GM21528 (cell line): ENCODE measurements around the gene SORCS2.

Experiments used
- ATAC-seq: cut with Tn5 transposase; IDR thresholded peaks from one replicate; pipeline ENCODE4 v1.9.1; 2021; ENCODE audit warnings: mild to moderate bottlenecking, moderate library complexity; ENCODE audit not compliant: unreplicated experiment, low FRiP score

The SORCS2 gene

GRCh38 chr4:7755561-7755960, 563.2 kb downstream of the SORCS2 start:
- ATAC-seq: no peak

- no peak for ATAC-seq
These were observed 563.7 kb downstream of the SORCS2 start for GRCh38 chr4:7756071-7756470.

- no peak for ATAC-seq
These were observed 564.4 kb downstream of the SORCS2 start for GRCh38 chr4:7756561-7757355.

GRCh38 chr4:7757501-7758471, 565.4 kb downstream of the SORCS2 start:
- ATAC-seq: no peak

- no peak for ATAC-seq
These were observed 566.1 kb downstream of the SORCS2 start for GRCh38 chr4:7758476-7758875.

GRCh38 chr4:7759216-7759615, 566.9 kb downstream of the SORCS2 start:
- no peak for ATAC-seq

DNA sequence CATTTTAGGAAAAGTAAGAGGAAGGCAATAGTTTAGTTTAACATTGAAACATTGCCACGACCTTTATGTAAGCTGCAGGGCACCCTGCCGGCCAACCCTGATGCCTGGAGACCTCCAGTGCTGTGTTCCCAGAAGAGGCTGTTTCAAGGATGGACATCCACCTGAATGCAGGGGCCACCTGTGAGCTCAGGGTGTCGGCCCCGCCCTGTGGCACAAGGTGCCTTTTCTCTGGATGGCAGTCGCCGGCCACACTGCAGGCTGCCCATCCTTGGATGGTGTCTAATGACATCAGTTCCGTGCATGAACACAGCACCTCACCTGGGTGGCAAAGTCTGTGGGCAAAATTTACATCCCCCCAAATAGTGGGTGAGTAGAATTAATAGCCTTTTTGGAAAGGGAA, 567.3 kb downstream of the SORCS2 start:
- ATAC-seq: no peak

DNA sequence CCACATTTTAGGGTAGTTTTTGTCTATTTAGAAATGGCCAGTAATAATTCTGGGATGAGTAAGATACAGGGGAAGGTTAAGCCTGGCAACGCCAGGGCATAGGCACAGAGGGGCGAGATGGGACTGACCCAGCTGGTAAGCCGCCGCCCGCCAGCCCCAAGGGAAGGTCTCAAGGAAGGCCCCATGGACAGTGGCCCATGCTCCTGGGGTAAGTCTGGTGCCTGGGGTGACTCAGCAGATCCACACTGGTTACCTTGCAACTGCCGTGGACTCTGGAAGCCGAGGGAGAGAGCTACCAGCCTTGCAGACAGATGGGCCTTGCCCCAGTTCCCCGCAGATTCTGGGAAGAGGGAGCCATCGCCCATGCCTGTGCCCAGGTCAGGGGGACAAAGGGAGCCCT, 567.9 kb downstream of the SORCS2 start:
- no peak for ATAC-seq

- ATAC-seq: no peak
These were observed 568.4 kb downstream of the SORCS2 start for GRCh38 chr4:7760706-7761105.

DNA sequence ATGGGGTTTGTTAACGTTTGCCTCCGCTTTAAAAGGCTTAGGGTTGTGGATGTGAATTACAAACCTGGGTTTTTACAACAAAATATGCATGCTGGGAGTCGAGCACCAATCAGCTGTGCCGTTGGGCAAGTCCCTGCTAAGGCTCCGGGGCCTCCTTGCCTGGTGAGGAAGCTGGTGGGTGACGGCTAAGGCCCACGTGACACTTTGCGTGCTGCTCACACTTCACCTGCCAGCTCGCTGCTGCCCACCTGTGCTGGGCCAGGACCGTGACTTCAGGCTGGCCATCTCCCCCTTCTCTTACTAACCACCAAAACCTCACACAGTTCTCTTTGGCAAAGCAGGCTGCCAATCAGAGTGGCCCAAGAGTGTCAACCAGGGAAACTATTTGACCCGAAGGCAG, 569.0 kb downstream of the SORCS2 start:
- no peak for ATAC-seq

GRCh38 chr4:7761720-7762119, 569.4 kb downstream of the SORCS2 start:
- ATAC-seq: peak; percentile 81

- no peak for ATAC-seq
These were observed 570.2 kb downstream of the SORCS2 start for GRCh38 chr4:7762376-7763030.

DNA sequence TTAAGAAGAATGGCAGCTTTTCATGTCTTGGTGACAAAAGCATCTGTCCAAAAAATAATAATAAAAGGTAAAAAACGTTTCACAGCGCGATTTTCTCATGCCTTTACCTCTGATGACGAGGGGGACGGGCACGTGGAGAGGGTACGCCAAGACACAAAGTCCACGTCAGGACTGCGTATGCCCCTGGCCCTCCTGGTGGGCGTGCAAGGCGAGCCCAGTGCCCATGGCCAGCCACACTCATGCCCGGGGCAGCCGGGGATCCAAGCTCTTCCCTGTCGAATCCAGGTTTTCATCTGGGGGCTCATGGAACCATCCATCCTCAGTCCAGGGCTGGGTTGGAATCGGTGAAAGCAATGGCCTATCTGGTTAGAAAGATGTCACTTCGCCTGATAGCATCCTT, 570.8 kb downstream of the SORCS2 start:
- ATAC-seq: no peak

DNA sequence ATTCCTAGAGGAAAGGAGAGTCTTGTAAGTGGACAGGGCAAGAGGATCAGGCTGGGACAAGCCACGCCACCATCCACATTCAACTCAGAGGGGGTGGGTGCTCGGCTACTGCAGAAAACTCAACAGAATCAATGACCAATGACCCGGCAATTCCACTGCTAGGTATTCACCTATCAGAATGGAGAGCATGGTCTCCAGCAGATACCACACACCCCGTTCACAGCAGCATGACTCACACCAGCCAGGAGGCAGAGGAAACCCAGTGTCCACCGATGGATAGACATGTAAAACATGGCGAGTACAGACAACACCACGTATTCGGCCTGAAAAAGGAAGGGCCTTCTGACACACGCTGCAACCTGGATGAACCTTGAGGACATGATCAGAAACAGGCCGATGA, 571.5 kb downstream of the SORCS2 start:
- ATAC-seq: no peak

DNA sequence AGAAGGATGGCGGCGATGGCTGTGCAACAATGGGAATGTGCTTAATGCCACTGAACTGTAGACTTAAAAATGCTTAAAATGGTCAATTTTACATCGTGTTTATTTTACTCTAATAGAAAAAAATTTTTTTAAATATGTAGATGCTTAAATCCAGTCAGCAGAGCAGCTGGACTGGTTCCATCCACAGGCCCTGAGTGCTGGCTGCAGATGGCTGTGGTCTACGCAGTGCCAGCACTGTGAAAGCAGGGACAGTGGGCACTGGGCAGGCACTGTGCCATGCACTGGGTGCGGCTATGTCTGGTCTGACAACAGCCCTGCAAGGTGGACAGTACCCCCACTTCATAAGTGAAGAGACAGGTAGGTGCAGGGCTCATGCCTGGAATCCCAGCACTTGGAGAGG, 572.1 kb downstream of the SORCS2 start:
- ATAC-seq: no peak

DNA sequence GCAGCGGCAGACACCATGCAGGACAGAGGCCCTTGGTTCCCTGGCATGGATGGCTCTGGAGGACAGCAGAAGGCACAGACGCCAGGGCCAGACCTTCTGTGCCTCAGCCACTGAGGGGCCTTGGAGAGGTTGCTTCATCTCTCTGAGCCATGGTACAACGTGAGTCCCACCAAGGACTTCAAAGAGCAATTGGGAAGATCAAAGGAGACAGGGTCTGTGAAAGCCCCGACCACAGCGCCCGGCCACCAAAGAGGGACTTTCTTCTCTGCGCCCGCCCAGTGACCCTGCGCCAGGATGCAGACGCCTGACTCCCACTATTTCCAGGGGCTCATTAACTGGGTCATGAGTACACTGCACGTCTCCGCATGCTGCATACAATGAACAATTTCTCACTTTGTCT, 573.3 kb downstream of the SORCS2 start:
- ATAC-seq: no peak

DNA sequence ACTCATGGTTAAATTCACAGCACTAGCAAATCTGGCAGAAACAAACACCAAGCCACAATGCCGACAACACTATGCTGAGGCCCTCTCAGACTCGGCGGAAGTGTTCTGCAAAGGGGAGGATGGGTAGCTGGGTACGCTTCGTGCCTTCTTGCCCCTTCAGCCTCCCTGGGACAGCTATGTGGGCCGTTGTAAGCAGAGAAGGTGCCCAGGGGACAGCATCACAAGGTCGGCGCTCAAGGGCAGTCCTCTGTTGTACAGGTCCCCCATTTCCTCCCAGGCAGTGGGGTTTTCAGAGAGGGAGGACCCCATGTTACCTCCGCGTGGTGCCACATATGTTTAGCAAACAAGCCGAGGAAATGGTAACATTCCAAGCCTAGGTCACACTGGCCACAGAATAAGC, 573.7 kb downstream of the SORCS2 start:
- no peak for ATAC-seq

GRCh38 chr4:7766661-7767345, 574.5 kb downstream of the SORCS2 start:
- ATAC-seq: no peak

DNA sequence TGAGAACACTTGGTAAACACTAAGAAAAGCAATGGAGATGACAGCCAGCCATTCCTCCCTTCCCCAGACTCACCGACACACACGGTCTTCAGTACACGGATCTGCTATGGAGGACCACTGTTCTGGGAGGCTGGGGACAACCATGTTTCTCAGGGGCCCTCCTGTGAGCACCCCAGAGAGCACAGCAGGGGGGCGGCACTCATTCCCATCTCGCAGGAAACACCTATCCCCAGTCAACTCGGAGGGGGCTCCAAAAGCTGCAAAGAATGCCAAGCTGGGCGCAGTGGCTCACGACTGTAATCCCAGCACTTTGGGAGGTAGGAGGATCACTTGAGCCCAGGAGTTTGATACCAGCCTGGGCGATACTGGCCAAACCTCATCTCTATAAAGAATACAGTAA, 575.2 kb downstream of the SORCS2 start:
- ATAC-seq: no peak

DNA sequence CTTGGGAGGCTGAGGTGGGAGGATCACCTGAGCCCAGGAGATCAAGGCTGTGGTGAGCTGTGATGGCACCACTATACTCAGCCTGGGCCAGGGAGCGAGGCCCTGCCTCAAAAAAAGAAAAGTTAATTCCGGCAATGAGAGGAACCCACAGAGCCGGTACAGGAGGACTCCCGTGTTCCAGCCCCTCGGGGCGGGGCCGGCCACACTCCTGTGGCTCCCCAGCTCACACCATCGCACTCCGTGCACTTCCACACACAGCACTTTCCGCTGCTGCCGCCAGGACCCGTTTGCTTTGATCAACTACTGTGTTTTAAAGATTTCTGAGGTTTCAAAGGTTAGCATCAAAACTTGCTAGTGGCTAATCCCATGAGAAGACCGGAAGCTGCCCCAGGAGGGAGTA, 575.6 kb downstream of the SORCS2 start:
- ATAC-seq: no peak

DNA sequence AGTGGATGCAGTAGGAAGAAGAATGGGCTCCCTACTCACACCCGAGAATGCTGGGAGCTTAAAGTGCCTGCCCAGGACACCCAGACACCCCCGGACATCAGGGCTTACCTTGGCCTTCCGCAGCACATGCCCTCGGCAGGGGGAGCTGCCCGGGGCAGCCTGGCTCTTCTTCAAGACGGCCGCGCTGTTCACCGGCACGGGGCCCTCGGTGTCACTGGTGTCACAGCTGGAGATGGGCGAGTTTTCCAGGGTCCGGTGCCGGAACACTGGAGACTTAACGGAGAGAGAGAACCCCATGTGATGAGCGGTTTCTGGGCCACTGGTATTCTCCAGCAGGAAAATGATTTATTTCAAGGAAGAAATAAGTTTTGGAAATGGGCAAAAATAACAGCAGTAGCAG, 576.4 kb downstream of the SORCS2 start:
- ATAC-seq: no peak
